Calu3 (cell line): ENCODE data around the gene LINC00237. TPM values are rescaled to one million over a fixed set of nuclear protein-coding genes. Genes with fewer than 3 reads are reported as not detected.

ENCODE experiments used
- BruUV-seq: library from RNA; stranded (reverse); fragments of 400-500 nt; replicated peaks from 2 replicates; lab custom pipeline; 2021; lab: Mats Ljungman, UMichigan
- CTCF ChIA-PET: fragments of 300-600 bp; sonication (Branson Sonifier 250); formaldehyde crosslinking; loops from one replicate; lab custom pipeline; 2022; ENCODE audit warnings: antibody characterized with exemption; lab: Charles Lee
- DNase-seq: peaks from one replicate; pipeline ENCODE4 v3.0.0; 2022
- H3K27ac Mint-ChIP-seq: one replicate; pipeline ENCODE4 v1.8.0; 2022; ENCODE audit warnings: mixed read lengths; ENCODE audit not compliant: unreplicated experiment
- H3K27me3 Mint-ChIP-seq: one replicate; pipeline ENCODE4 v1.8.0; 2022; ENCODE audit warnings: mixed read lengths; ENCODE audit not compliant: unreplicated experiment
- H3K36me3 Mint-ChIP-seq: one replicate; pipeline ENCODE4 v1.8.0; 2022; ENCODE audit warnings: mild to moderate bottlenecking, moderate library complexity, mixed read lengths; ENCODE audit not compliant: insufficient read depth, unreplicated experiment
- H3K4me1 Mint-ChIP-seq: one replicate; pipeline ENCODE4 v1.8.0; 2022; ENCODE audit warnings: mild to moderate bottlenecking, low read depth, mixed read lengths; ENCODE audit not compliant: unreplicated experiment
- H3K4me3 Mint-ChIP-seq: one replicate; pipeline ENCODE4 v1.8.0; 2022; ENCODE audit warnings: mild to moderate bottlenecking, low read depth, moderate library complexity, mixed read lengths; ENCODE audit not compliant: unreplicated experiment
- H3K9me3 Mint-ChIP-seq: one replicate; pipeline ENCODE4 v1.8.0; 2022; ENCODE audit warnings: low read depth, mixed read lengths; ENCODE audit not compliant: unreplicated experiment
- CTCF ChIP-seq: fragments of 200-600 bp; IDR thresholded peaks from one replicate; pipeline ENCODE4 v1.8.0; 2022; ENCODE audit warnings: antibody characterized with exemption; ENCODE audit not compliant: unreplicated experiment
- intact Hi-C: fragments of 100-400 bp; cut with micrococcal nuclease; formaldehyde crosslinking; loops from one replicate; pipeline ENCODE4 v1.10.0; 2022; ENCODE audit not compliant: unreplicated experiment
- total RNA-seq: library from RNA; stranded (reverse); gene quantifications from 2 replicates; pipeline ENCODE4 v1.2.3, GENCODE V29; 2022

The LINC00237 gene
- total RNA-seq, 1 experiment from 2014 or later: not detected

- no TSS peak for BruUV-seq
- CTCF ChIA-PET: no interaction called here
- intact Hi-C loops: no loop called here
- Mint-ChIP-seq H3K36me3 (no peaks in the 10 kb centered on the region), H3K27me3 (peaks cover 14% of the 10 kb centered on the region), H3K4me1 (no peaks in the 10 kb centered on the region), H3K4me3 (no peak overlapping the region), H3K9me3 (no peaks in the 10 kb centered on the region), H3K27ac (no peak overlapping the region)
- DNase-seq: no peak
- TF ChIP-seq CTCF: no peak
Observed at GRCh38 chr20:21075471-21075870, 30.7 kb downstream of the LINC00237 start.

DNA sequence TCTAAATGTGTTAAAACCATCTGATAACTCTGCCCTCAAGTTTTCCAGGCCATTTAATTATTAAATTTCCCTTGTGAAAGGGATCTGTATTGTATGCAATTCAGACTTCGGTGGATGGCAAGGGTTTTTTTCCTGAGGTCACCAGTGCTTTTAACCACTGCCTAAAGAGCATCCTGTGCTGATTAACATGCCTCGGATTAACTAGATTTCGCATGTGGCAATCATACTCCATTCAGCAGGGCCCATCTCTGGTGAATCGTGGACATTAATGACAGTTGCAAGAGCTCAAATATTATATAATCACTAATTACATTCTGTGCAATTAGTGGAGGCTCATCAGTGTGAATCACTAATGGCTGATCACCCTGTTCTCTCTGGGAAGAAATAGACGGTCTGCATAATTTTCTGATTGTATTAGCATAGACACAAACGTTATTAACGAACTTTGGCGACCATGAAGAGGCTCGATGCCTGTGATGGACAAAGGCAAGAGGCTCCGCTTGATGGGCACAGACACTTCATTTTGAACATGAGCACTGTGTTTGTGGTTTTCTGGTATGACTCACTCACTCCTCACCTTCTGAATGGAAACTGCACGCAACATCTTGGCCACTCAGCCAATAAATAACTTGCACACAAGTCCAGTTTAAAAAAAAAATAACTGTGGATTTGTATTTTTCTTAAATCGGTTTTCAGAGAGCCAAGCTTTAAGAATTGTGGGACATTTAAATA lies 31.4 kb downstream of the LINC00237 start:
- intact Hi-C loops: no loop called here
- BruUV-seq: no TSS peak
- Mint-ChIP-seq H3K27ac (no peak overlapping the region), H3K9me3 (no peaks in the 10 kb centered on the region), H3K4me3 (no peak overlapping the region), H3K27me3 (peaks cover 14% of the 10 kb centered on the region), H3K36me3 (no peaks in the 10 kb centered on the region), H3K4me1 (no peaks in the 10 kb centered on the region)
- CTCF ChIA-PET: no interaction called here
- DNase-seq: no peak
- TF ChIP-seq CTCF: no peak

DNA sequence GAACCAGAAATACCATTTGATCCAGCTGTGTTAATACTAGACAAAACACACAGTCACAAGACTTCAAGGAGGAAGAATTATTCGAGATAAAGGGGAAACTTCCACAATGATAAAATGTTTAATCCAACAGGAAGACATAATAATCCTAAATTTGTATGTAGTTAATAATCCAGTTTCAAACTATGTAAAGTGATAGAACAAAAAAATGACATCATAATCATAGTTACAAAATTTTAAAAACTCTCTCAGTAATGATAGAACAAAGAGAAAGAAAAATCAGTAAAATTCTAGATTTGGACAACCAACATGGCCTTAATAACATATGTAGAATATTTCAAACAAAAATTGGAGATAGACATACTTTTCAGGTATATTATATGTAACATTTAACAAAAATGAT lies 38.9 kb downstream of the LINC00237 start:
- no peaks in the 10 kb centered on the region for H3K4me1 Mint-ChIP-seq
- no TSS peak for BruUV-seq
- H3K27me3 Mint-ChIP-seq: no peaks in the 10 kb centered on the region
- intact Hi-C loops: no loop called here
- DNase-seq: no peak
- H3K36me3 Mint-ChIP-seq: no peaks in the 10 kb centered on the region
- H3K4me3 Mint-ChIP-seq: no peak overlapping the region
- CTCF ChIA-PET: no interaction called here
- no peak for TF ChIP-seq CTCF
- no peak overlapping the region for H3K27ac Mint-ChIP-seq
- H3K9me3 Mint-ChIP-seq: no peaks in the 10 kb centered on the region

GRCh38 chr20:21064924-21065323 lies 41.2 kb downstream of the LINC00237 start:
- intact Hi-C loops: no loop called here
- Mint-ChIP-seq H3K4me3 (no peak overlapping the region), H3K9me3 (no peaks in the 10 kb centered on the region), H3K27ac (no peak overlapping the region), H3K4me1 (no peaks in the 10 kb centered on the region), H3K27me3 (no peaks in the 10 kb centered on the region), H3K36me3 (no peaks in the 10 kb centered on the region)
- no TSS peak for BruUV-seq
- CTCF ChIA-PET: no interaction called here
- TF ChIP-seq CTCF: no peak
- no peak for DNase-seq
